Measurements from ENCODE around the gene NHEJ1.

The NHEJ1 gene

DNA sequence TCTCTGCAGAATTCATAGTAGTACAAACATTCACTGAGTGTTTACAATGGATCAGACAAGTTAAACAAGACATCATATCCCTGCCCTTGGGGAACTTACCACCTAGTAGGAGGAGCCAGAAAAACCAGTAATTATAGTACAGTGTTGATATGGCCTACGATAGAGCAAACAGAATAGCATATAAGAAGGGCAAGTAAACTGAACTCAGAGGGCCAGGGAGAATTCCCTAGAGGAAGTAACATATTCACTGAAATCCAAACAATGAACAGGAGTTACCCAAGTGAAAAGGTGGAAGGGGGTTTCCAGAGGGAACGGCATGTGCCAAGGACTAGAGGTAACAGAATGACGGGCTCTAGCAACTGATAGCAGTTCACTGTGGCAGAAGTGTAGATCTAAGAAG, 34.1 kb downstream of the NHEJ1 start:
- DNase-seq (ENCODE audit: extremely low spot score, insufficient read length, low read depth) (no peak), FAIRE-seq (no peak)

- DNase-seq (ENCODE audit: extremely low spot score, insufficient read length, low read depth) = no peak
- no peak for FAIRE-seq
These were observed 34.7 kb downstream of the NHEJ1 start for GRCh38 chr2:219125886-219126270.

DNA sequence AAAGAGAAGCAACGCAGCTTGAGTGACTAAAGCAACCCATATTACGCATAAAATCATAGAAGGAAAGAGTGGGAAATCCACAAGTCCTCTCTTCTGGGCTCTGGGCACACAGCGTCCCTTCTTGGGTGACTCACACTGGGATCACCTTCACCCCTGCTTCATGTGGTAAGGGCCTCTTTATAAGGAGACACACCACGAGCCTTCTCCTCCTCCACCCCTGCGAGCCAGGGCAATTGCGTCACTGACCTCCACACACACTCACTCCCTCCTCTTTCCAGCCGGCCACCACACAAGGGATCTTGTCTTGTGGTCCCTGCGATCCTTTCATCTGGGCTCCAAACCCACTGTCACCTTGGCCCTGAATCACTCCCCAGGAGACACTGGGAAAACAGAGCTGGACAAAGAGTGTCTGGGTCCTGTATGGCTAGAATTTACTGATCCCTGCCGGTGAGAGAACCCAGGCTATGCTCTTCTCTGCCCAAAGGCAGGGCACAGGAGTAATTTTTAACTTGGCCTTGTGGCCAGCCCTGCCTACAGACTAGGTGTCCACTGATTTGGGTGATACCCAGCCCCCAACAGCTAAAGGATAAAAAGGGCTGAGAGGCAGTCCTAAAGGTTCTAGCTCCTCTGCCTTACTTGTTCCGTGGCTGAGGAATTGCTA, 35.3 kb downstream of the NHEJ1 start:
- FAIRE-seq = no peak
- no peak for DNase-seq (ENCODE audit: extremely low spot score, insufficient read length, low read depth)

- DNase-seq (ENCODE audit: extremely low spot score, insufficient read length, low read depth) = no peak
- no peak for FAIRE-seq
These were observed 36.1 kb downstream of the NHEJ1 start for GRCh38 chr2:219124381-219125110.

- FAIRE-seq (no peak), DNase-seq (ENCODE audit: extremely low spot score, insufficient read length, low read depth) (no peak)
These were observed 37.1 kb downstream of the NHEJ1 start for GRCh38 chr2:219123356-219124135.

DNA sequence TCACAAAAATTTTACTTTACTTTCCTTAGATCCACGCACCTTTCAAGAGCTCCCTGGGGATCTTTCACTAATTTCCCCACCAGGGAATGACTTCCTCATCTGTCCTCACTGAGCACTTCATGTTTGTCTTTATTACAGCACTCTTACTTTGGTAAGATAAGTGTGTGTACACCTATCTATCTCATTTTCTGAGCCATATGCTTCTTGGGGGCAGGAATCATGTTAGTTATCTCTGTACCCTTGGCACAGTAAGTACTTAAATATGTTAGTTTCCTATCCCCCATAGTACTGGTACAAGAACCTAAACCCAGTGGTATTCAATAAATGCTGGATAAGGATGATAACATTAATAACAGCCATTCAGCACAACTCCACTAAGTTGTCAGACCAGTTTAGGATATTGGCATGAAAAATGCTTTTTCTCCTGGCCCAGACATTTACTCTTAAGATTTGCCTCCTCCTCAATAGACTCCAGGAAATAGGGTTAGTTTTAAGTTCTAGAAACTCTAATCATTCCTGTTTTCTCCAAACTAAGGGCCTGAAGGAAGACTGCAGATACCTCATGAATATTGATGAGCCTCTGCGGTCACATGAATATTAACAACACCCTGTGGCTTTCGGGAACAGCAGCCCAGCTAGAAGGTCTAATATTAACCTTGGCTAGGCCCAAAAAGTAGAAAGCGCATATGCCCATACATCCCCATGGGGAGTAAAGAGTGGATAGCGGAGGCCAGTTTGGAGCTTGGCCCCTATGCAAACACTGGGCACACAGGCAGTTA, 38.2 kb downstream of the NHEJ1 start:
- FAIRE-seq (no peak), DNase-seq (ENCODE audit: extremely low spot score, insufficient read length, low read depth) (no peak)

- FAIRE-seq (no peak), DNase-seq (ENCODE audit: extremely low spot score, insufficient read length, low read depth) (no peak)
These were observed 40.5 kb downstream of the NHEJ1 start for GRCh38 chr2:219120082-219120481.

DNA sequence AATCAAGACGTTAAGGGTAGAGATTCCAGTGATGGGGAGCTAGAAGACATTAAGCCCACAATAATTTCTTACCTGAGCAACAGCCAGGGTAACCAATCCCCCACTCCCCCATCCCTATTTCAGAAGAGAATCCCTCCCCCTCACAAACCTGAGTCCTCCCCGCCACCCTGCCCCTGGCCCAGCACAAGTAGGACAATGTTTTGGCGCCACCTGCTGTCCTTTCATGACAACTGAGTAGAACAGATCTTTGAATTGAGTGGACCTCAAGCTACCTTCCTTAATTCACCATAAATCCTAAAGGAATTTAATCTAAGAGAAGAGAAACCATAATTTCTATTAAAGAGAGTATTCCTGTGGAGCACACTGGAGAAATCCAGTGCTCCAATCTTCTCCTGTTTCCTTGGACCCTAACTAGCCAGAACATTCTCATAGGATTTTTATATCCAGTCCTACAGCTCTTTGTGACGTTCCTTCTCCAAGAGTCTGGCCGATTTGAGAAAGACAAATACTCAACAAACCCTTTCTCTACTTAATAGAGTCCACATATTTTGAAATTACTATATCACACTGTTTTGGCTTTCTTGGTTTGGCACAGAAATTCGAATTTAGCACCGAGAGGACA, 41.1 kb downstream of the NHEJ1 start:
- DNase-seq (ENCODE audit: extremely low spot score, insufficient read length, low read depth) (peak; percentile 23), FAIRE-seq (peak; percentile 79)

- DNase-seq (ENCODE audit: extremely low spot score, insufficient read length, low read depth) = no peak
- no peak for FAIRE-seq
These were observed 42.1 kb downstream of the NHEJ1 start for GRCh38 chr2:219118504-219118903.

- FAIRE-seq (no peak), DNase-seq (ENCODE audit: extremely low spot score, insufficient read length, low read depth) (no peak)
These were observed 43.6 kb downstream of the NHEJ1 start for GRCh38 chr2:219116776-219117646.

GRCh38 chr2:219112651-219113338, 47.8 kb downstream of the NHEJ1 start:
- FAIRE-seq (no peak), DNase-seq (ENCODE audit: extremely low spot score, insufficient read length, low read depth) (no peak)

GRCh38 chr2:219112062-219112406, 48.6 kb downstream of the NHEJ1 start:
- FAIRE-seq (no peak), DNase-seq (ENCODE audit: extremely low spot score, insufficient read length, low read depth) (no peak)

- no peak for DNase-seq (ENCODE audit: extremely low spot score, insufficient read length, low read depth)
- FAIRE-seq = no peak
These were observed 49.1 kb downstream of the NHEJ1 start for GRCh38 chr2:219111375-219112061.

DNA sequence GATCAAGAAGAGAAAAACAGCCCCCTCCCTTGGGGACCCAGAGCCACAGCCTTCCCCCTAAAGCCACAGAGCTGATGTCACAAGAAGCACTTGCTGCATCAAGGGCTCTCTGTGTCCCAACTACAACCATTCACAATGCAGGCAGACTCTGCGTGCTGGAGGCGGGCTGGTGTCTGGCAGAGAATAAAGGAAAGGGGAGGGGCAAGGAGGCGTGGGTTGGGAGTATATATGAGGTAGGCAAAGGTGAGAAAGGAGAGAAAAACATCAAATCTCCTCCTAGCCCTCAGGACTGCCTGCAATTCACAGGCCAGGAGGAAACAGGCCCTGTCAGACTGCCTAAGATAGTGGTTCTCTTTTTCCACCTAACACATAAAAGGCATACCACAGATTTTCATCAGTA, 51.1 kb downstream of the NHEJ1 start:
- no peak for FAIRE-seq
- no peak for DNase-seq (ENCODE audit: extremely low spot score, insufficient read length, low read depth)

DNA sequence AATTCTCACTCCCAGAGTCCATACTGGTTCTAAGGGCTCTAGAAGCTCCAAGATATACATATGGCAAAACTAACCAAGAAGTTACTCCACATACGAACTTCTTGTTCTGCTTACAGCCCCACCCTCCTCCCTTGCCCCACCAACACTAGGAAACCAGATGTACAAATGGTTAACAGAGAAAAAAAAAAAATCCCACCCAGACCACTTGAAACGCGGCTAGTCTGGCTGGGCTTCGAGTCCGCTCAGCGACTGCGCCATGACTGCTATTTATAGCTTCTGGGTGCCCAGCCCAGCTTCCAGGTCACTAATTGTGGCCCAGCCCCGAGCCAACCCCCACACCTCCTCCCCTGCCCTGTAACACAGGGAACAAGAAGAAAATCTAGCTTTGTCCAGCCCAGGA, 52.9 kb downstream of the NHEJ1 start:
- FAIRE-seq = no peak
- DNase-seq (ENCODE audit: extremely low spot score, insufficient read length, low read depth) = no peak

GRCh38 chr2:219106251-219106650, 54.4 kb downstream of the NHEJ1 start:
- DNase-seq (ENCODE audit: extremely low spot score, insufficient read length, low read depth) (no peak), FAIRE-seq (no peak)

- FAIRE-seq = peak; percentile 52
- DNase-seq (ENCODE audit: extremely low spot score, insufficient read length, low read depth) = peak; percentile 20
These were observed 56.2 kb downstream of the NHEJ1 start for GRCh38 chr2:219104107-219105035.
